Forelimb muscle (tissue), 1 donor: ENCODE data around the gene ZFR2. TPM values are rescaled to one million over a fixed set of nuclear protein-coding genes. Genes with fewer than 3 reads are reported as not detected.

Experiments used
- polyA plus RNA-seq: library from polyadenylated mRNA; unstranded; fragments of 120-200 nt; gene quantifications from one replicate; pipeline ENCODE4 v1.2.1, GENCODE V29; 2013; ENCODE audit not compliant: insufficient read length

ZFR2 gene
- polyA plus RNA-seq, 1 donor = 0.05 TPM

Other genes with a start within 250 kb of the ZFR2 start
- gene CACTIN, start 242.2 kb downstream of the ZFR2 start, polyA plus RNA-seq = 18.9 TPM
- 22.0 TPM for gene PIP5K1C, start 168.6 kb downstream of the ZFR2 start, polyA plus RNA-seq
- gene TJP3, start 160.7 kb downstream of the ZFR2 start, polyA plus RNA-seq = 0.46 TPM
- gene APBA3, start 107.3 kb downstream of the ZFR2 start, polyA plus RNA-seq = 13.1 TPM
- gene MRPL54, start 106.4 kb downstream of the ZFR2 start, polyA plus RNA-seq = 26.0 TPM
- not detected for gene RAX2, start 96.8 kb downstream of the ZFR2 start, polyA plus RNA-seq
- gene MATK, start 82.7 kb downstream of the ZFR2 start, polyA plus RNA-seq = 1.4 TPM
- 1.2 TPM for gene ATCAY, start 11.6 kb upstream of the ZFR2 start, polyA plus RNA-seq
- 285 TPM for gene NMRK2, start 64.0 kb upstream of the ZFR2 start, polyA plus RNA-seq
- 100 TPM for gene DAPK3, start 102.1 kb upstream of the ZFR2 start, polyA plus RNA-seq
- gene EEF2, start 116.4 kb upstream of the ZFR2 start, polyA plus RNA-seq = 2,855 TPM
- gene PIAS4, start 138.7 kb upstream of the ZFR2 start, polyA plus RNA-seq = 25.0 TPM
- gene ZBTB7A, start 197.9 kb upstream of the ZFR2 start, polyA plus RNA-seq = 8.0 TPM